Glutamatergic neuron (in vitro differentiated cells): ENCODE measurements around the gene ATG10. TPM values are rescaled to one million over a fixed set of nuclear protein-coding genes. Genes with fewer than 3 reads are reported as not detected.
"Not testable (repeated sequence)": the region's sequence is repeated elsewhere in the genome, so short reads cannot be mapped to it uniquely, and the experiment has no call there.

Experiments used
- DNase-seq: peaks from one replicate; pipeline ENCODE4 v3.0.0; 2022
- H3K27ac Mint-ChIP-seq: one replicate; pipeline ENCODE4 v1.8.0; 2020; ENCODE audit warnings: mild to moderate bottlenecking, mixed read lengths, inconsistent platforms; ENCODE audit not compliant: unreplicated experiment
- H3K27me3 Mint-ChIP-seq: one replicate; pipeline ENCODE4 v1.8.0; 2020; ENCODE audit warnings: mild to moderate bottlenecking, moderate library complexity, mixed read lengths, inconsistent platforms; ENCODE audit not compliant: unreplicated experiment
- H3K36me3 Mint-ChIP-seq: one replicate; pipeline ENCODE4 v1.8.0; 2020; ENCODE audit warnings: mild to moderate bottlenecking, mixed read lengths, inconsistent platforms; ENCODE audit not compliant: unreplicated experiment
- H3K4me1 Mint-ChIP-seq: one replicate; pipeline ENCODE4 v1.8.0; 2020; ENCODE audit warnings: mild to moderate bottlenecking, low read depth, mixed read lengths, inconsistent platforms; ENCODE audit not compliant: unreplicated experiment
- H3K4me3 Mint-ChIP-seq: one replicate; pipeline ENCODE4 v1.8.0; 2020; ENCODE audit warnings: mild to moderate bottlenecking, mixed read lengths, inconsistent platforms; ENCODE audit not compliant: unreplicated experiment
- H3K9me3 Mint-ChIP-seq: one replicate; pipeline ENCODE4 v1.8.0; 2020; ENCODE audit warnings: mild to moderate bottlenecking, moderate library complexity, mixed read lengths, inconsistent platforms; ENCODE audit not compliant: unreplicated experiment
- total RNA-seq: library from RNA; stranded (reverse); fragmentation: NEBNext Ultra II Directional; extraction: Animal tissue kit (Norgen Biotek cat#: 25700); gene quantifications from one replicate; pipeline ENCODE4 v1.2.1, GENCODE V29; 2021; ENCODE audit not compliant: unreplicated experiment
- TF ChIP-seq, protein P1 (sequence below): fragments of 200-600 bp; sonication (generic); IDR thresholded peaks from one replicate; pipeline ENCODE4 v1.5.0; 2021; ENCODE audit not compliant: partially characterized antibody, unreplicated experiment

The ATG10 gene
- total RNA-seq, 1 donor from 2014 or later = 12.1 TPM

DNA sequence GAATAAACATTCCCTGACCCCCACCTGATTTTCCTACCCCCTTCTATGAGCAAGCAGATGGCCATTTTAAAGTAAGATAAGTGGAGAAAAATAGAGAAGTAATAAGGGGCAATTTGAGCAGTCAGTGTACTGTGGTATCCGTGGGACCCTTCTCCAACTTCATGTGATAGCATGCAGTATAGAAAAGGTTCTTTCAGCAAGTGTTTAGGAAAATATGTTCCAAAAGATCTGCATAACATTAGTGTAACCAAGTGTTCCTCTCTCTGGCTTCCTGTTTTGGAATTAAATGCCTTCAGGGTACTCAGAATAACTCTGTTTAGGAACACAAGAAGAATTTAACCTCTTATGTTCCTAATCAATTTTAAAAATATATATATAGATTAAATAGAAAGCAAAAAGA, 134.9 kb downstream of the ATG10 start:
- Mint-ChIP-seq H3K9me3 (no peaks in the 10 kb centered on the region), H3K4me3 (no peak overlapping the region), H3K27ac (no peak overlapping the region), H3K4me1 (peaks cover 15% of the 10 kb centered on the region), H3K27me3 (peaks cover 3% of the 10 kb centered on the region), H3K36me3 (no peaks in the 10 kb centered on the region)
- no peak for DNase-seq
- TF ChIP-seq, protein P1, sequence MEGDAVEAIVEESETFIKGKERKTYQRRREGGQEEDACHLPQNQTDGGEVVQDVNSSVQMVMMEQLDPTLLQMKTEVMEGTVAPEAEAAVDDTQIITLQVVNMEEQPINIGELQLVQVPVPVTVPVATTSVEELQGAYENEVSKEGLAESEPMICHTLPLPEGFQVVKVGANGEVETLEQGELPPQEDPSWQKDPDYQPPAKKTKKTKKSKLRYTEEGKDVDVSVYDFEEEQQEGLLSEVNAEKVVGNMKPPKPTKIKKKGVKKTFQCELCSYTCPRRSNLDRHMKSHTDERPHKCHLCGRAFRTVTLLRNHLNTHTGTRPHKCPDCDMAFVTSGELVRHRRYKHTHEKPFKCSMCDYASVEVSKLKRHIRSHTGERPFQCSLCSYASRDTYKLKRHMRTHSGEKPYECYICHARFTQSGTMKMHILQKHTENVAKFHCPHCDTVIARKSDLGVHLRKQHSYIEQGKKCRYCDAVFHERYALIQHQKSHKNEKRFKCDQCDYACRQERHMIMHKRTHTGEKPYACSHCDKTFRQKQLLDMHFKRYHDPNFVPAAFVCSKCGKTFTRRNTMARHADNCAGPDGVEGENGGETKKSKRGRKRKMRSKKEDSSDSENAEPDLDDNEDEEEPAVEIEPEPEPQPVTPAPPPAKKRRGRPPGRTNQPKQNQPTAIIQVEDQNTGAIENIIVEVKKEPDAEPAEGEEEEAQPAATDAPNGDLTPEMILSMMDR = no peak

DNA sequence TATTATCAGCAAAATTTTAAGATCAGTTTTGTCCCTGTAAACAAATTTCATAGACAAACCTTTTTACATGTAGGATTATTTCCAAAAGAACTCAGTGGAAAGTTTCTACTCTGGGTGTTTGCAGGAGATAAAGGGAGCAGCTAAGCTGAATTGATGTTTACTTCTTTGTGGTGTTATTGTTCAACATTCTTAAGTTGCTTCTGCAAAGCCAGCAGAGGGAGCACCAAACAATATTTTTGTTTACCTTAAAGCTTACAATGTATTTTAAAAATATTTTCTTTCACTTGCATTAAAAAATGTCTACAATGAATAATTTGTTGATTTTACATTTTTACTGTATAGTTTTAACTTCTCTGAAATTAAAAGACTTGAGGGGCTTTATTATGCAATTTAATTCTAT, 135.4 kb downstream of the ATG10 start:
- no peak for DNase-seq
- H3K9me3 Mint-ChIP-seq = no peaks in the 10 kb centered on the region
- TF ChIP-seq, protein P1 = peak; percentile 22
- H3K36me3 Mint-ChIP-seq = no peaks in the 10 kb centered on the region
- H3K4me3 Mint-ChIP-seq = no peak overlapping the region
- peaks cover 3% of the 10 kb centered on the region for H3K27me3 Mint-ChIP-seq
- H3K4me1 Mint-ChIP-seq = peaks cover 15% of the 10 kb centered on the region
- H3K27ac Mint-ChIP-seq = no peak overlapping the region

GRCh38 chr5:82109013-82109412, 137.2 kb downstream of the ATG10 start:
- TF ChIP-seq, protein P1 = no peak
- Mint-ChIP-seq H3K27ac (no peak overlapping the region), H3K4me3 (no peak overlapping the region), H3K27me3 (peaks cover 3% of the 10 kb centered on the region), H3K36me3 (no peaks in the 10 kb centered on the region), H3K4me1 (peaks cover 15% of the 10 kb centered on the region), H3K9me3 (no peaks in the 10 kb centered on the region)
- no peak for DNase-seq

GRCh38 chr5:82109915-82110314, 138.1 kb downstream of the ATG10 start:
- DNase-seq, H3K9me3 Mint-ChIP-seq, H3K27me3 Mint-ChIP-seq, H3K36me3 Mint-ChIP-seq, H3K27ac Mint-ChIP-seq, H3K4me3 Mint-ChIP-seq: not testable (repeated sequence)
- H3K4me1 Mint-ChIP-seq = peaks cover 15% of the 10 kb centered on the region

GRCh38 chr5:82111191-82111590, 139.4 kb downstream of the ATG10 start:
- Mint-ChIP-seq H3K4me3 (no peak overlapping the region), H3K27me3 (peaks cover 3% of the 10 kb centered on the region), H3K36me3 (no peaks in the 10 kb centered on the region), H3K27ac (peak overlapping the region; percentile 10), H3K4me1 (peaks cover 9% of the 10 kb centered on the region), H3K9me3 (no peaks in the 10 kb centered on the region)
- no peak for DNase-seq
- TF ChIP-seq, protein P1 = no peak

DNA sequence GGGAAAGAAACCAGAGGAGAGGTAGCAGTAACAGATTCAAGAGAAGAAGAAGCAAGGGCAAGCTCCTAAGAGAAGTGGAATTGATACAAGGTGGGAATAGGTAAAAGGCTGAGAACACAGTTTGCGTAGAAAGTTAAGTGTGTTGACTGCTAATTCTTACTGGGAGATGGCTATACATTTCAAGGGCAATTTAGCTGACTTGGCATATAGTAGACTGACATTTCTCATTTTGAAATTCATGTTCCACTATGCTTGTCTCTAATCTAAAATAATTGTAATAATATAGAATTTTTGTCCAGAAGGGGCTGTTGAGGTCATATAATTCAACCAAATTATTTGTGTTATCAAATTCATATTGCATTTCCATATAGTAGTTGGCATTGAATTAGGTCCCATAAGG, 144.0 kb downstream of the ATG10 start:
- no peaks in the 10 kb centered on the region for H3K9me3 Mint-ChIP-seq
- H3K27me3 Mint-ChIP-seq = peaks cover 2% of the 10 kb centered on the region
- no peak for DNase-seq
- TF ChIP-seq, protein P1 = no peak
- no peak overlapping the region for H3K4me3 Mint-ChIP-seq
- H3K27ac Mint-ChIP-seq = no peak overlapping the region
- H3K4me1 Mint-ChIP-seq = peaks cover 4% of the 10 kb centered on the region
- H3K36me3 Mint-ChIP-seq = no peaks in the 10 kb centered on the region
